HG02798 (cell line): ENCODE results near the gene RBPJL.

ENCODE experiments used
- ATAC-seq: cut with Tn5 transposase; IDR thresholded peaks from one replicate; pipeline ENCODE4 v1.9.1; 2021; ENCODE audit warnings: mild to moderate bottlenecking; ENCODE audit not compliant: unreplicated experiment, poor library complexity

The RBPJL gene

DNA sequence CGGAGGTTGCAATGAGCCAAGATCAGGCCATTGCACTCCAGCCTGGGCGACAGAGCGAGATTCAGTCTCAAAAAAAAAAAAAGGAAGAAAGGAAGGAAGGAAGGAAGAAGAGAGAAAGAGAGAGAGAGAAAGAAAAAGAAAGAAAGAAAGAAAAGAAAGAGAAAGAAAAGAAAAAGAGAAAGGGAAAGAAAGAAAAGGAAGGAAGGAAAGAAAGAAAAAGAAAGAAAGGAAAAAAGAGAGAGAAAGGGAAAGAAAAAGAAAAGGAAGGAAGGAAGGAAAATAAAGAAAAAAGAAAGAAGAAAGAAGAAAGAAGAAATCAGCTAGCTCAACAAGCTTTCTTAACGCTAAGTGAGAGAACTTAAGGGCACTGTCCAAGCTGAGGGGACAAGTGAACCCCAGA, 9.0 kb downstream of the RBPJL start:
- no peak for ATAC-seq

DNA sequence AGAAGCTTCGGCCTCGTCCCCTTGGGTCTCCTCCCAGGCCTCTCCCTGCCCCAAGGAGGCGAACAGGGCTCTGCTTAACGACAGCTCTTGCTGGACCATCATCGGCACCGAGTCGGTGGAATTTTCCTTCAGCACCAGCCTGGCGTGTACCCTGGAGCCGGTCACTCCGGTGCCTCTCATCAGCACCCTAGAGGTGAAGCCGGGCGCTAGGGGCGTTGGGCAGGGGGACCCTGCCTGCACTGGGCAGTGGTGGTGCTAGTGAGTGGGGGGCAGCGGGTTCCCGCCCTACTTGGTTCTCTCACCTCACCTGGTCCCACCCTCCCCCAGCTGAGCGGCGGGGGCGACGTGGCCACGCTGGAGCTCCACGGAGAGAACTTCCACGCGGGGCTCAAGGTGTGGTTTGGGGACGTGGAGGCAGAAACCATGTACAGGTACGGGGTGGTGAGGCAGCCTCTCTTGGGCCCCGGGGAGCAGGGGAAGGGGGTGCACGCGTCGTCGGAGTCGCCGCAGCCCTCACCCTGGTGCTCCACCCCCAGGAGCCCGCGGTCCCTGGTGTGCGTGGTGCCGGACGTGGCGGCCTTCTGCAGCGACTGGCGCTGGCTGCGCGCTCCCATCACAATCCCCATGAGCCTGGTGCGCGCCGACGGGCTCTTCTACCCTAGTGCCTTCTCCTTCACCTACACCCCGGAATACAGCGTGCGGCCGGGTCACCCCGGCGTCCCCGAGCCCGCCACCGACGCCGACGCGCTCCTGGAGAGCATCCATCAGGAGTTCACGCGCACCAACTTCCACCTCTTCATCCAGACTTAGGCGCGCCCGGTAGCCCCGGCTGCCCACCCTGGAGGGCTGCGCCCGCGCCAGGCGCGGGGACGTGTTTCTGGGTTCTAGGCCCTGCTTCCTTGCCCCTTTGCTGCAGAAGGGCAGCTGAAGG, 9.8 kb downstream of the RBPJL start:
- no peak for ATAC-seq

DNA sequence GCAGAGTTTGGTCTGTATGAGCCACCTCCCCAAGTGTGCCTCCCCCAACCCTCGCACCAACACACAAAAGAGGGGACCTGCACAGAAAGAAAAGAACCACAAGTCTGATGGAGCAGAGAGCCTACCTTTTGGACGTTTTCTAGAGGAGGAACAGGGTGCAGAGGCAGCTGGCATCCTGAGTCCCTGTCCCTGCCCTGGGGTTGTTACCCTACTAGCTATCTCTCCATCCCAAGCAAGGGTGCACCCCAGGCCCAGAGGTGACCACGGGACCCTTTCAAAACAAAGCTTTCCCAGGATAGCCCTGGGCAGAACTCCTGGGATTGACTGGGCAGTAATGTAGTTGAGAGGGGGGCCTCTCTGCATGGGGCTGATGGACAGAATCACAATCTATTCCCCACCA, 11.2 kb downstream of the RBPJL start:
- no peak for ATAC-seq

GRCh38 chr20:45318386-45318939, 11.8 kb downstream of the RBPJL start:
- no peak for ATAC-seq

DNA sequence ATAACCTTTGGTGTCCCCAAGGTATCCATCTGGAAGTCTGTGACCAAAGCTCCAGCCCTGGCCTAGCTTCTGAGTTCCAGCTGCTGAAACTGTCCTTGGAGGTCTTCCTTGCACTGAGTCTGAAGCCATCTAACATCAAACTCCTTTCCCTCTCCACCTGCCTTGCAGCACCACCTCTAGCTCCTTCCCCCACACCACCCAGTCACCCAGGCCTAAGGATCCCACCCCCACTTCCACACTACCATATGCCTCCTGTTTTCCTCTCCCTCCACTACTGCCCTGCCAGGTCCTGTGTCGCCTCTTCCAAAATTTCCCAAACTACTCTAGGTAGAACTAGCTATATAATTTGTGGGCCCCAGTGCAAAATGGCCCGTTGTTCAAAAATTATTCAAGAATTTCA, 12.3 kb downstream of the RBPJL start:
- no peak for ATAC-seq

DNA sequence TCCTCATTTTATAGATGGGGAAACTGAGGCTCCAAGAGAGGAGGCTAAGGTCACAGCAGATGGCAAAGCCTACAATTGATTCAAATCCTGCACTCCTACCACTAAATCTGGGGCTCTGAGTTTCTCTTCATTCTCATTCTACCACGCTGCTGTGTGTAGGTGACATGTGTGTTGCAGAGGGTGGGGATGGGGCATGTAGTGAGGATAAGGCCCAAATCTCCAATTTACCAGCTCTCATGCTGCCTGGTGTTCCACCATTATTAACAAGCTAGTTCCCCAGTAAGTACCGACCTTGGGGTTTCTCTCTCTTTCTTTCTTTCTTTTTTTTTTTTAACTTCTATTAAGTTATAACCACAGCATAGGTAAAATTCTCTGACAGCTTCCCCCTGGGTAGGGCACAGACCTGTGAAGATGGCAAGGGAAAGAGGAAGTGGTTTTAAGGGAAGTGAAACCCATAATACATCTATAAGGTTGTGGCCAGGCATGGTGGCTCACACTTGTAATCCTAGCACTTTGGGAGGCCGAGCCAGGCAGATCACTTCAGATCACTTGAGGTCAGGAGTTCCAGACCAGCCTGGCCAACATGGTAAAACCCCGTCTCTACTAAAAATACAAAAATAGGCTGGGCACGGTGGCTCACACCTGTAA, 14.4 kb downstream of the RBPJL start:
- ATAC-seq, result no peak

- no peak for ATAC-seq
Measured at GRCh38 chr20:45322952-45323383, 16.3 kb downstream of the RBPJL start.

GRCh38 chr20:45323731-45324130, 17.1 kb downstream of the RBPJL start:
- no peak for ATAC-seq

DNA sequence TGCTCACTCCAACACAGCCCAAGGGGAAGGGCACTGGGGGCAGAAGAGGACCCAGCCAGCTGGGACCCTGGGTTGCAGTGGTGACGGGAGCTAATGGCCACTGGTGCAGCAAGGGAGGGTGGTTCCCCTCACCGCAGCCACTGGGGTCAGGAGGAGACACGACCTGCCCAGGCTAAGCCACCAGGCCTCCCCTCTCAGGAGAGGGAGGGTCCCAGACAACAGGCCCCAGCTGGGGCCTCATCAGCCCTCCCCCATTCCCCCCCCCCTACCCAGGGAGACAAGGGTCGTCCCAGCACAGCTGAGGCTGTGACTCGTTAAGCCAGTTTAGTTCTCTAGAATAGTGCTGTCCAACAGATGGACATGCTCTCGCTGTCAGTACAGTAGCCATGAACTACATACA, 18.7 kb downstream of the RBPJL start:
- no peak for ATAC-seq

GRCh38 chr20:45328451-45328850, 21.8 kb downstream of the RBPJL start:
- no peak for ATAC-seq

DNA sequence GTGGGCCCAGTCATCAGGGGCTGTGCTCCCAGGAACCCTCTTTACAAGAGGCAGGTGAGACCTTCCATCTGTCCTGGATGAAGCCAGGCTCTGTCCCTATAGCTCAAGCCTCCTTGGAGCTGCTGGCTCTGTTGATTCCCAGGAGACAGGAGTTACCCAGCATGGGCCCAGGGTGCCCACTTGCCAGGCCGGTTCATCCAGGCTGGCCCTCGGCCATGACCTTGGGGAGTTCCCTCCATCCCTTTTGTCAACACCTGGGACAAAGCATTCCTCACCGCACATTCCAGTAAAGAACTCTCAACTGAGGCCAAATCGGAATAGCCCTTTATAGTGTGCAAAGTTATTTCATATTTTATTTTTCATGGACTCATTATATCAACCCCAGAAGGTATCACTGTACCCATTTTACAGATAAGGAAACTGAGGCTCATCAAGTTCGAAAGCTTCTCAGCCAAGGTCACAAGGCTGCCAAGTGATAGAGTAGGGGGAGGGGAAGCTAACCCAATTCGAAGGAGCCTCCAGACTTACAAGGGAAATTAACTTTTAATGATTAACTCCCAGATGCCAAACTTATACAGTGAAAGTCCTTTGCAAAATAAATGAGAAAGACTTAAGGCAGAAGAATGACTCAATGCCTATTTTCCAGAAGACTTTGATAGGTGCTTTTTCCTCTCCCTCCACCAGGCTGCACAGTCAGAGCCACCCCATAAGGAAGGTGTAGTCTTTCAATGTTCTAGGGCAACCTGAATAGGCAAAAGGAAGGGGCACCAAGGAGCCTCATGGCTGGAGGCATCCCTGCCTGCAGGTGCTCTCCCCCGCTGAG, 23.1 kb downstream of the RBPJL start:
- ATAC-seq, result no peak

DNA sequence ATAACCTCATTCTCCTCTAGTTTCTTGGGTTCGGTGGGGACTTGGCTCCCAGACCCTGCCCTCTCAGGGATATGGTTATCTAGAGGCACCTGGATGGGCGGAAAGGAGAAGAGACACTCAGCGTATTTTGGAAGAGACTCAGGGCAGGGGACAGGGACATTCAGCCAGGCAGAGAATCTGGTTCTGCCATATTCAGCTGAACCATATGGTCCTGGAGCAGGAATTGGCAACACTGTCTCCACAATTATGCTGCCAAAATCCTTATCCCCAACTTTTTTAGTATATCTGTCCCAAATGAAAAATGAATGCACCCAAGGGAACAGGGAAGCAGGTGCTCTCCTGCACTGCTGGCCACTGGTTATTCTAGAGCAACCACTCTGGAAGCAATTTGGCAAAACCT, 23.8 kb downstream of the RBPJL start:
- no peak for ATAC-seq

GRCh38 chr20:45336530-45337366, 30.1 kb downstream of the RBPJL start:
- ATAC-seq, result no peak

DNA sequence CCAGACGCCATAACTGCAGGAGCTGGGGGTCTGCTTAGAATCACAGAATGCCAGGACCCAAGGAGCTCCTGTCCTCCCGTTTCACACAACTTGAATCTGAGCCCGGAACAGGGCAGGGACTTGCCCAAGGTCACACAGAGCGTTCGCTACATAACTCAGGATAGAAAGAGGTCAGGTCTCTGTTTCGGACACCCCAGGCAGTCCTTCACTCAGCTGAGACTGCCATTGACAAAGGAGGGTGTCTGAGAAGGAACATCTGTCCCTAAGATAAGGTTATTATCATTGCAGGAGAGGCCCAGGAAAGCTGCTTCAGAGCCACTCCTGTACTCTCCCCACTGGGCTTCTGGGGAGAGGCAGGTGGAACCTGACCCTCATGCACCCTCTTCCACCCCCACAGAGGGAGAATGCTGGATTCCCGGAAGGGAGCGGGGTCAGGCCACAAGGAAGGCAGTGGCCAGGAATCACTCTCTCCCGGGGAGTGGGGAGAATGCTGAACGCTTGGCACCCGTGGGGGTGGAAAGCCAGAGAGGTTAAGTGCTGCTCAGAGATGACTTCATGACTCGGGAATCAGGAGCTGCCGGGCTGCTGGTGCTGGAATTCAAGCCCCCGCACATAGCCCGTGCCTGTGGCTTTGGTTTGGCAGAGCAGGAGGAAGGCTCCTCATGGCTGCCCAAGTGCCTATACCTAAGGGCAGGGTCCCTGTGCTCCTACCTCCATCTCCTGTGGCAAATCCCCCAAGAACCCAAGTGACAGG, 30.9 kb downstream of the RBPJL start:
- no peak for ATAC-seq

DNA sequence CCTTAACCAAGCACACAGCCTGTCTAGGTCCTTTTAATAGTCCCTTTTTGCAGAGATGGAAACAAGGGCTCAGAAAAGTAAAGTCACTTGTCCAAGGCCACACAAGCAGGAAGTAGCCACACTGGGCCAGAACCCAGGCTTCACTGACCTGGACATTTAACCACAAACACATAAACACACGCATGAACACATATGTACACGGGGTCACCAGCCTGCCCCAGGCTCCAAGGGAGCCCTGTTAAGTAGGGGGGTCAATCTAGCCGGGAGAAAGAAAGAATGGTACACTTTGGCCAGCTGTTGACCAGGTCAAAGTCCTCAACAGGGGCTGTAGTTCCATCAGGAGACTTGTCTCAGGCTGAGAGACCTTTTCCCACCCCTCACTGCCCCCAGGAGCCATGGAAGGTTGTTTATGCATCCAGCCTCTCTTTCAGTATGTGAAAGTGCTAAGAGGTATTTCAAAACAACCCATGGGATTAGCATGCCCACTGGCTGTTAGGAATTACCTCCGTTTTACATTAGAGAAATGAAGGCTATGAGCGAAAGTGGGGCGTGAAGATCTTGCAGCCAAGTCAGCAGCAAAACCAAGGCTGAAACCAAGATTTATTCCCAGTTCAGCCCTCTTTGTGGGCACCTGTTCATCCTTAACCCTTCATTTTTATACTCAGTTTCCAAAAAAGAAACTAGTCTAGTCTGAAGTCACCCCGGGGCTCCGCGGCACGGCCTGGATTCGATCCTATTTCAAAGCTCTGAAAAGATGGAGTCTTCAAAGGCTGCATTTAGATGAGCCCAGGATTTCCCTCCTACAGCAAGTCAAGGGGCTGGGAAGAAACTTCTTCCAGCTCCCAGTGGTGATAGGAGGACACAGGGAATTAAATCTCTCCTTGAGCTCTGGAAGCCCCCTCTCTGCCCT, 31.7 kb downstream of the RBPJL start:
- ATAC-seq, result no peak

DNA sequence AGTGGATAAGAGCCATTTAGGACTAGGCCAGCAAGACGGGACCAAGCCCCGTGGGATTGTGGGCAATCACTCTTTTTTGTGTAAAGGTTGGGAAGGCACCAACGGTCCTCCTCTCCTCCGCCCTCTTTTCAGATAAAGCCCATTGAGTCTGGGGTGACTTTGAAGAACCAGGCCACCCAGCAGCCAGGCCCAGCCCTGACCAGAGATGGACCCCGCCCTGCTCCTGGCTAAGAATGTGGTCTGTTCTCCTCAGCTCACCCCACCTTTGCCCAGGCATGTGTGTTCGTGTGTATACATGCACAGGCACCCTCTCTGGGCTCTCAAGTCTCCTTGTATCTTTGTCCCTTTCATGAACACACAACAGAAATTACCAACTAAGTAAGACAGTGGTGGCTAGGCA, 32.4 kb downstream of the RBPJL start:
- no peak for ATAC-seq

- ATAC-seq, result no peak
Measured at GRCh38 chr20:45339799-45340198, 33.2 kb downstream of the RBPJL start.

DNA sequence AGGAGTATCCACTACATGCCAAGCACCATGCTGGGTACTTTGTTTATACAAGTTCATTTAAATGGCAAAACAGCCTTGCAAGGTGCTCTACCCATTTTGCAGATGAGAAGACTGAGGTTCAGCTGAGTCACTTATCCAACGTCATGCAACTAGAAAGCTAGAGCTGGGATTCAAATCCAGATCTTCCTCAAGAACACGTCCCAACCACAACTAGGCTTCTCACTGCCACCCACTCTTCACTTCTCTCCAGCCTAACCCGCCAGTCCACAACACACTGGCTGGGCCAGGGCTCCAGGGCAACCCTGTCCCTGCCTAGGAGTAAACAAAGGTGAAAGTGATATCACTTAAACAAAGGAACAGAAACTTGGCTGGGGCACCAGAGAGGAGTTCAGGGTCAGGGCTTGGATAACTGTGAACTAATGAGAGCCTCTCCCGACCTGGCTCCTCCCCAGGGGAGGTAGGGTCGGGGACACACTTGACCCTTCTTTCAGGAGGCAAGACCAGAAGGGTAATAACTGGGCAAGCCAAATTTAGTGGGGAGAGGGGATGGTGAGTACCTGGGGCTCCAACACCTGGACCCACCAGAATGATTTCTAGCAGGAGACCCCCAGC, 33.7 kb downstream of the RBPJL start:
- no peak for ATAC-seq
